Activated CD4-positive, alpha-beta T cell treated with anti-CD3 and anti-CD28 coated beads, Interleukin-2, amount 10 ng/mL, durations not matched to agents 24 days and 14 days (primary cell): Measurements from ENCODE around the gene MYO15B. TPM values are rescaled to one million over a fixed set of nuclear protein-coding genes. Genes with fewer than 3 reads are reported as not detected.

Experiments used
- DNase-seq: peaks from one replicate; pipeline ENCODE4 v3.0.0; 2022
- H3K27ac Mint-ChIP-seq: one replicate; pipeline ENCODE4 v1.8.0; 2022; ENCODE audit warnings: mild to moderate bottlenecking, mixed read lengths
- H3K27me3 Mint-ChIP-seq: one replicate; pipeline ENCODE4 v1.8.0; 2022; ENCODE audit warnings: mixed read lengths
- H3K36me3 Mint-ChIP-seq: one replicate; pipeline ENCODE4 v1.8.0; 2022; ENCODE audit warnings: low read depth, mild to moderate bottlenecking, mixed read lengths
- H3K4me1 Mint-ChIP-seq: one replicate; pipeline ENCODE4 v1.8.0; 2021; ENCODE audit warnings: mixed read lengths
- H3K4me3 Mint-ChIP-seq: one replicate; pipeline ENCODE4 v1.8.0; 2022; ENCODE audit warnings: mild to moderate bottlenecking, moderate library complexity, mixed read lengths
- H3K9me3 Mint-ChIP-seq: one replicate; pipeline ENCODE4 v1.8.0; 2021; ENCODE audit warnings: mixed read lengths
- intact Hi-C: fragments of 100-400 bp; cut with micrococcal nuclease; formaldehyde crosslinking; loops from one replicate; pipeline ENCODE4 v1.15.1; 2023
- total RNA-seq: library from RNA; stranded (reverse); gene quantifications from 2 replicates; pipeline ENCODE4 v1.2.3, GENCODE V29; 2022

The MYO15B gene
- total RNA-seq, 1 donor from 2014 or later = 24.3 TPM

DNA sequence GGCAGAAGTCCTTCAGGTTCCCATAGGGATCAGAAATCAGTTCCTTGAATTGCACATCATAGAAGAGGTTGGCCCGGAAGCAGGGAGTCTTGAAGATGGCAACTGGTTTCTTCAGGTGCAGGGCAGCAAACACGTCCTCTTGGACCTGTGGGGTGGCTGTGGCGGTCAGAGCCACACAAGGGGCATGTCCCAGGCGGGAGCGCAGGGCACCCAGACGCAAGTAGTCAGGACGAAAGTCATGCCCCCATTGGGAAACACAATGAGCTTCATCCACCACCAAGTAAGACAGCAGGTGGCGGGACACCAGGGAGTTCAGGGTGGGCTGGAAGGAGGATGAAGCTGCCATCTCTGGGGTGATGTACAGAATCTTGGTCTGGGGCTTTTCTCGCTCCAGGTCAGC is 74.9 kb downstream of the MYO15B start:
- Mint-ChIP-seq H3K9me3 (no peaks in the 10 kb centered on the region), H3K36me3 (peaks cover 10% of the 10 kb centered on the region), H3K4me1 (peaks cover 6% of the 10 kb centered on the region), H3K27me3 (no peaks in the 10 kb centered on the region), H3K4me3 (no peak overlapping the region), H3K27ac (no peak overlapping the region)
- no peak for DNase-seq
- intact Hi-C loops = no loop called here

DNA sequence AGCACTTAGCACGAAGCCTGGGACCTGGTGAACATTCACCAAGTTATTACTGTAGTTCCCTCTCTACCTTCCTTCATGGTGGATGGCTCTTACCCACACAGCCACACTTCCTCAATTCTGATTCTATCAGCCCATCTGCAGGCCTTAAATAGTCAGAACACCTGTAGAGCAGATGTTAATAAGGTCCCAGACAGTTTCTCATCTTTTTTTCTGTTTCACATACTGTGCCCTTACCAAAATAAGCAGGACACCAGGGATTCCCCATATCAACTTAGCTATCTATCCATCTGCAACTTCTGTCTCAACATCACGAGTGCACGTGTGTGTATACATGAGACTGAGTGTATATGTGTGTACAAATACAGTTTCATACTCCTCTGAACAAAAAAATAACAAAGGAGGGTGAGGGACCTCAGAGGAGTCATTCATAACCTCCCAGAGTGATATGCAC is 76.5 kb downstream of the MYO15B start:
- Mint-ChIP-seq H3K36me3 (peaks cover 19% of the 10 kb centered on the region), H3K9me3 (no peaks in the 10 kb centered on the region), H3K4me1 (peaks cover 13% of the 10 kb centered on the region), H3K27ac (no peak overlapping the region), H3K27me3 (no peaks in the 10 kb centered on the region), H3K4me3 (no peak overlapping the region)
- intact Hi-C loops = no loop called here
- DNase-seq = no peak

- Mint-ChIP-seq H3K27me3 (no peaks in the 10 kb centered on the region), H3K9me3 (no peaks in the 10 kb centered on the region), H3K4me1 (peaks cover 19% of the 10 kb centered on the region), H3K4me3 (no peak overlapping the region), H3K27ac (no peak overlapping the region), H3K36me3 (peaks cover 27% of the 10 kb centered on the region)
- intact Hi-C loops = loop anchor here (2.0 kb wide), 1 partner anchor 77 kb away; no protein-coding TSS in a partner anchor
- DNase-seq = no peak
These were observed 78.4 kb downstream of the MYO15B start for GRCh38 chr17:75665981-75666380.

- H3K4me3 Mint-ChIP-seq = no peak within 1 kb of the TSS
- H3K36me3 Mint-ChIP-seq = peaks cover 38% of the 10 kb centered on the region
- H3K9me3 Mint-ChIP-seq = no peaks in the 10 kb centered on the region
- intact Hi-C loops = loop anchor here (1.0 to 2.0 kb wide), 2 partner anchors 78 to 211 kb away; partner anchors contain the start of gene TMEM94
- peak; percentile 100 for DNase-seq
- peaks cover 19% of the 10 kb centered on the region for H3K4me1 Mint-ChIP-seq
- H3K27ac Mint-ChIP-seq = no peak within 1 kb of the TSS
- H3K27me3 Mint-ChIP-seq = no peaks in the 10 kb centered on the region
These were observed 79.6 kb downstream of the MYO15B start, which contains the start of the genes RECQL5 and SAP30BP for GRCh38 chr17:75666959-75667790. RECQL5 (minus strand) TSS chr17:75667154; CDS start chr17:75666557, 597 bp downstream. SAP30BP (plus strand) TSS chr17:75667338; CDS start chr17:75667373, 35 bp downstream.

GRCh38 chr17:75667825-75668224 is 80.2 kb downstream of the MYO15B start:
- Mint-ChIP-seq H3K27me3 (no peaks in the 10 kb centered on the region), H3K4me1 (peaks cover 19% of the 10 kb centered on the region), H3K36me3 (peaks cover 37% of the 10 kb centered on the region), H3K4me3 (no peak overlapping the region), H3K9me3 (no peaks in the 10 kb centered on the region), H3K27ac (no peak overlapping the region)
- intact Hi-C loops = loop anchor here (1.0 to 2.0 kb wide), 2 partner anchors 79 to 212 kb away; partner anchors contain the start of gene TMEM94
- no peak for DNase-seq

GRCh38 chr17:75668489-75668888 is 80.9 kb downstream of the MYO15B start:
- H3K36me3 Mint-ChIP-seq = peaks cover 43% of the 10 kb centered on the region
- H3K4me3 Mint-ChIP-seq = no peak overlapping the region
- peak overlapping the region; percentile 67 for H3K27ac Mint-ChIP-seq
- peaks cover 19% of the 10 kb centered on the region for H3K4me1 Mint-ChIP-seq
- H3K9me3 Mint-ChIP-seq = no peaks in the 10 kb centered on the region
- H3K27me3 Mint-ChIP-seq = no peaks in the 10 kb centered on the region
- no peak for DNase-seq
- intact Hi-C loops = no loop called here

DNA sequence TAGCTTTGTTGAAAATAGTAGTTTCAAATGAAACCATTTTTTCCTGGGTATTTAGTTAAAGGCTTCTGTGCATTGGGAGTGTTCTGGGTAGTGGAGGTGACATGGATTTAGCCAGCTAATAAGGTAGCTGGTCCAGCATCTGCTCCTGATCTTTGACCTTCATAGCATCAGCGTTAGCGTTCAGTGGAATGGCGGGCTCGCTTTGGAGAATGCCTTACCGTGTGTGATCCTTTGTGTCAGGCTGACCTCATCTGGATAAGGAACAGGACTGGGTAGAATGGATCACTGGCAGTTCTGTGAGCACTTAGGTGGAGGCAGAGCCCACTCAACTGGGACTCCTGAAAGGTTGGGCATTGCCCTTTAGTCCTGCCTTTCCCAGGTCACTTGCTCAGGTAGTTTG is 83.3 kb downstream of the MYO15B start:
- Mint-ChIP-seq H3K9me3 (no peaks in the 10 kb centered on the region), H3K27me3 (no peaks in the 10 kb centered on the region), H3K4me3 (no peak overlapping the region), H3K36me3 (peaks cover 42% of the 10 kb centered on the region), H3K4me1 (peaks cover 18% of the 10 kb centered on the region), H3K27ac (no peak overlapping the region)
- intact Hi-C loops = no loop called here
- no peak for DNase-seq

DNA sequence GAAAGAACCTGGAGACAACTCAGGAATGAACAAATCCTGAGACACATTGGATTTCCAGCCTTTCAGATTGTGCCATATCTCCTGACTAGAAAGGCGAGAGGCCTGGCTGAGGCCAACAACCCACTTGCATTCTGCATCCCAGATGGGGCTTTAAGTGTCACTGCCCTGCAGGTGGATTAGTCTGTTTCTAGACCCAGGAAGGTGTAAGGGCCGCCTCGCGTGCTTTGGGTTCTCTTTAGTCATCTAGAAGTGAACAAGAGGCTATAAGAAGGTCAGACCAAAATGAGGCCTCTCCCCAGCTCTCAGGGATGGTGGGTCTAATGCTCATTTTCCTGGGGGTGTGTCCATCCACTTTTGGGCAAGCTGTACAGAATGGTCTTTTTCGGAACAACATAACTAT is 84.4 kb downstream of the MYO15B start:
- H3K4me1 Mint-ChIP-seq = peaks cover 15% of the 10 kb centered on the region
- no peak for DNase-seq
- no peak overlapping the region for H3K4me3 Mint-ChIP-seq
- H3K36me3 Mint-ChIP-seq = peaks cover 46% of the 10 kb centered on the region
- H3K27me3 Mint-ChIP-seq = no peaks in the 10 kb centered on the region
- H3K27ac Mint-ChIP-seq = no peak overlapping the region
- H3K9me3 Mint-ChIP-seq = no peaks in the 10 kb centered on the region
- intact Hi-C loops = no loop called here

DNA sequence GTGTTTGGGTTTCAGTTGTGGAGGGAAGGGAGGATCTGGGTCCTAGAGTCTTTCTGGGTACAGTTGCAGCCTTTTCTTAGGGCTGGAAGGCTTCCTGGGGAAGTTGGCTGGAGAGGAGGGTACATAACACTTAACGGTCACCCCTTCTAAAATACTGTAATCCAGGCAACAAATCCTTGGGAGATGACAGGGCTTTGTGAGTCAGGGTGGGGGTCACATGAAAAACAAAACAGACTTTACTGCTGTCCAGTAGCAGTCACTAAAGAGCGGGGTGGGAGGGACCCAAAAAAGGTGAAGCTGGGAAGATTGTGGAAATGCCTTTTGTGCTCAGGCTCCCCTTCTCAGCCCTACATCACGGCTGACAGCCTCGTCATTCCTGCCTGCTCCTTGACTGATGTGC is 85.9 kb downstream of the MYO15B start:
- Mint-ChIP-seq H3K4me1 (peaks cover 11% of the 10 kb centered on the region), H3K4me3 (no peak overlapping the region), H3K36me3 (peaks cover 42% of the 10 kb centered on the region), H3K27me3 (no peaks in the 10 kb centered on the region), H3K27ac (no peak overlapping the region), H3K9me3 (no peaks in the 10 kb centered on the region)
- DNase-seq = no peak
- intact Hi-C loops = no loop called here

Other genes with a start within 250 kb of the MYO15B start
- gene GRB2, start 182.1 kb upstream of the MYO15B start, total RNA-seq = 172 and 182 TPM in 2 replicates
- gene TMEM94, start 131.2 kb upstream of the MYO15B start, total RNA-seq = 68.9 and 69.5 TPM in 2 replicates
- 1.4 and 1.6 TPM in 2 replicates for gene CASKIN2, start 72.3 kb upstream of the MYO15B start, total RNA-seq
- gene TSEN54, start 71.3 kb upstream of the MYO15B start, total RNA-seq = 61.7 and 66.4 TPM in 2 replicates
- 6.5 and 9.0 TPM in 2 replicates for gene LLGL2, start 62.1 kb upstream of the MYO15B start, total RNA-seq
- 0.14 and 0.38 TPM in 2 replicates for gene SMIM5, start 45.6 kb downstream of the MYO15B start, total RNA-seq
- gene RECQL5, start 79.4 kb downstream of the MYO15B start, total RNA-seq = 34.2 and 34.4 TPM in 2 replicates
- 109 and 115 TPM in 2 replicates for gene SAP30BP, start 79.5 kb downstream of the MYO15B start, total RNA-seq
- 0.71 and 1.8 TPM in 2 replicates for gene ITGB4, start 133.7 kb downstream of the MYO15B start, total RNA-seq
- gene GALK1, start 177.4 kb downstream of the MYO15B start, total RNA-seq = 53.3 and 54.7 TPM in 2 replicates
- gene UNK, start 197.0 kb downstream of the MYO15B start, total RNA-seq = 28.9 and 30.0 TPM in 2 replicates